HG03565 (cell line): ENCODE measurements around the gene GARIN1A.
"Not testable (repeated sequence)": the region's sequence is repeated elsewhere in the genome, so short reads cannot be mapped to it uniquely, and the experiment has no call there.

ENCODE experiments used
- ATAC-seq: cut with Tn5 transposase; IDR thresholded peaks from one replicate; pipeline ENCODE4 v1.9.1; 2021; ENCODE audit warnings: mild to moderate bottlenecking, moderate library complexity; ENCODE audit not compliant: unreplicated experiment

GARIN1A gene

GRCh38 chr7:128671992-128672391, at the start of gene GARIN1A:
TSS of gene GARIN1A (plus strand) at chr7:128672292. CDS start at chr7:128672398, 106 bp downstream.
- no peak for ATAC-seq

- ATAC-seq, result not testable (repeated sequence)
Measured at GRCh38 chr7:128627124-128627523, 45.0 kb upstream of the GARIN1A start.

- ATAC-seq, result not testable (repeated sequence)
Measured at GRCh38 chr7:128633915-128634314, 38.2 kb upstream of the GARIN1A start.

GRCh38 chr7:128645206-128645605, 26.9 kb upstream of the GARIN1A start:
- ATAC-seq, result not testable (repeated sequence)

- ATAC-seq, result not testable (repeated sequence)
Measured at GRCh38 chr7:128645844-128646243, 26.2 kb upstream of the GARIN1A start.

- ATAC-seq, result not testable (repeated sequence)
Measured at GRCh38 chr7:128646877-128647276, 25.2 kb upstream of the GARIN1A start.

- not testable (repeated sequence) for ATAC-seq
Measured at GRCh38 chr7:128651096-128651495, 21.0 kb upstream of the GARIN1A start.

GRCh38 chr7:128652606-128653005, 19.5 kb upstream of the GARIN1A start:
- not testable (repeated sequence) for ATAC-seq

GRCh38 chr7:128653197-128653596, 18.9 kb upstream of the GARIN1A start:
- not testable (repeated sequence) for ATAC-seq

- ATAC-seq, result not testable (repeated sequence)
Measured at GRCh38 chr7:128654080-128654479, 18.0 kb upstream of the GARIN1A start.

GRCh38 chr7:128654501-128654900, 17.6 kb upstream of the GARIN1A start:
- not testable (repeated sequence) for ATAC-seq

- not testable (repeated sequence) for ATAC-seq
Measured at GRCh38 chr7:128658428-128658827, 13.7 kb upstream of the GARIN1A start.

- no peak for ATAC-seq
Measured at GRCh38 chr7:128660596-128660995, 11.5 kb upstream of the GARIN1A start.

GRCh38 chr7:128661446-128661845, 10.6 kb upstream of the GARIN1A start:
- ATAC-seq, result no peak

GRCh38 chr7:128662091-128662490, 10.0 kb upstream of the GARIN1A start:
- ATAC-seq, result no peak

- not testable (repeated sequence) for ATAC-seq
Measured at GRCh38 chr7:128663223-128663622, 8.9 kb upstream of the GARIN1A start.

GRCh38 chr7:128665057-128665456, 7.0 kb upstream of the GARIN1A start:
- ATAC-seq, result no peak

GRCh38 chr7:128666200-128666599, 5.9 kb upstream of the GARIN1A start:
- no peak for ATAC-seq

- ATAC-seq, result no peak
Measured at GRCh38 chr7:128672927-128673517, 930 bp downstream of the GARIN1A start.

GRCh38 chr7:128673571-128673970, 1.5 kb downstream of the GARIN1A start:
- no peak for ATAC-seq

- no peak for ATAC-seq
Measured at GRCh38 chr7:128676665-128677064, 4.6 kb downstream of the GARIN1A start.

GRCh38 chr7:128679920-128680319, 7.8 kb downstream of the GARIN1A start:
- no peak for ATAC-seq
